Measurements from ENCODE around the gene COIL. TPM values are rescaled to one million over a fixed set of nuclear protein-coding genes. Genes with fewer than 3 reads are reported as not detected.

COIL gene
- total RNA-seq, 2 experiments from 2014 or later: 20.9 to 21.3 TPM

- H3K27ac Mint-ChIP-seq: no peak overlapping the region
- POLR2A ChIA-PET: interaction anchor here (1.8 kb wide), 1 partner anchor 10 kb away, joined by 6 read pairs; the partner anchor contains the start of gene TRIM25
These were observed 57.3 kb downstream of the COIL start for GRCh38 chr17:56903560-56903959.

GRCh38 chr17:56902348-56902747 is 58.5 kb downstream of the COIL start:
- no peak overlapping the region for H3K4me3 Mint-ChIP-seq
- ChIA-PET POLR2A (no interaction called here), CTCF (interaction anchor here (0.8 to 1.9 kb wide), 3 partner anchors 12 to 34 kb away, joined by 3 to 6 read pairs (median 3); no protein-coding TSS in a partner anchor)
- no peaks in the 10 kb centered on the region for H3K9me3 Mint-ChIP-seq (ENCODE audit: low read depth)
- no peak overlapping the region for H3K27ac Mint-ChIP-seq
- no peaks in the 10 kb centered on the region for H3K27me3 Mint-ChIP-seq
- ATAC-seq (no peak), DNase-seq (no peak)
- H3K4me1 Mint-ChIP-seq: peaks cover 11% of the 10 kb centered on the region
- intact Hi-C loops (cut with DNase I, micrococcal nuclease): no loop called here
- peaks cover 79% of the 10 kb centered on the region for H3K36me3 Mint-ChIP-seq (ENCODE audit: low read depth)

More at GRCh38 chr17:56903560-56903959, 57.3 kb downstream of the COIL start:
- no peak overlapping the region for H3K4me3 Mint-ChIP-seq
- no peaks in the 10 kb centered on the region for H3K27me3 Mint-ChIP-seq
- H3K9me3 Mint-ChIP-seq (ENCODE audit: low read depth): no peaks in the 10 kb centered on the region
- no peak for DNase-seq
- peaks cover 17% of the 10 kb centered on the region for H3K4me1 Mint-ChIP-seq
- CTCF ChIA-PET: no interaction called here
- intact Hi-C loops (cut with DNase I, micrococcal nuclease): no loop called here
- ATAC-seq: no peak
- H3K36me3 Mint-ChIP-seq (ENCODE audit: low read depth): peaks cover 77% of the 10 kb centered on the region

- no peak for ATAC-seq
- CTCF ChIA-PET: interaction anchor here (1.1 kb wide), 1 partner anchor 40 kb away, joined by 3 read pairs; no protein-coding TSS in a partner anchor
- Mint-ChIP-seq H3K27ac (no peak overlapping the region), H3K9me3 (ENCODE audit: low read depth) (no peaks in the 10 kb centered on the region), H3K4me3 (no peak overlapping the region), H3K27me3 (no peaks in the 10 kb centered on the region), H3K4me1 (peaks cover 10% of the 10 kb centered on the region), H3K36me3 (ENCODE audit: low read depth) (peaks cover 79% of the 10 kb centered on the region)
- POLR2A ChIA-PET: interaction anchor here (0.5 to 0.7 kb wide), 2 partner anchors 22 to 143 kb away, joined by 3 to 4 read pairs; no protein-coding TSS in a partner anchor
- intact Hi-C loops (cut with DNase I, micrococcal nuclease): no loop called here
- no peak for DNase-seq
These were observed 61.4 kb downstream of the COIL start for GRCh38 chr17:56899403-56899802.

- Mint-ChIP-seq H3K4me3 (no peak overlapping the region), H3K27me3 (no peaks in the 10 kb centered on the region), H3K9me3 (ENCODE audit: low read depth) (no peaks in the 10 kb centered on the region), H3K36me3 (ENCODE audit: low read depth) (peaks cover 75% of the 10 kb centered on the region), H3K27ac (no peak overlapping the region), H3K4me1 (peaks cover 10% of the 10 kb centered on the region)
- no peak for DNase-seq
- intact Hi-C loops (cut with DNase I, micrococcal nuclease): no loop called here
- no peak for ATAC-seq
- ChIA-PET CTCF (interaction anchor here (1.1 kb wide), 1 partner anchor 41 kb away, joined by 3 read pairs; no protein-coding TSS in a partner anchor), POLR2A (interaction anchor here (0.5 kb wide), 1 partner anchor 22 kb away, joined by 3 read pairs; no protein-coding TSS in a partner anchor)
These were observed 62.0 kb downstream of the COIL start for GRCh38 chr17:56898874-56899273.

- CTCF ChIA-PET: interaction anchor here (0.5 kb wide), 1 partner anchor 35 kb away, joined by 3 read pairs; no protein-coding TSS in a partner anchor
- H3K36me3 Mint-ChIP-seq (ENCODE audit: low read depth): peaks cover 73% of the 10 kb centered on the region
- intact Hi-C loops (cut with DNase I, micrococcal nuclease): no loop called here
- DNase-seq: no peak
- H3K9me3 Mint-ChIP-seq (ENCODE audit: low read depth): no peaks in the 10 kb centered on the region
- no peak for ATAC-seq
- POLR2A ChIA-PET: interaction anchor here (0.7 kb wide), 1 partner anchor 81 kb away, joined by 3 read pairs; no protein-coding TSS in a partner anchor
- H3K27ac Mint-ChIP-seq: peak overlapping the region; percentile 42
- H3K4me1 Mint-ChIP-seq: peaks cover 10% of the 10 kb centered on the region
- no peak overlapping the region for H3K4me3 Mint-ChIP-seq
- H3K27me3 Mint-ChIP-seq: no peaks in the 10 kb centered on the region
These were observed 63.0 kb downstream of the COIL start for GRCh38 chr17:56897646-56898424.

- Mint-ChIP-seq H3K27me3 (no peaks in the 10 kb centered on the region), H3K36me3 (ENCODE audit: low read depth) (peaks cover 73% of the 10 kb centered on the region), H3K27ac (no peak overlapping the region), H3K4me1 (peaks cover 10% of the 10 kb centered on the region), H3K4me3 (no peak overlapping the region), H3K9me3 (ENCODE audit: low read depth) (no peaks in the 10 kb centered on the region)
- intact Hi-C loops (cut with DNase I, micrococcal nuclease): no loop called here
- DNase-seq (no peak), ATAC-seq (no peak)
- ChIA-PET CTCF (interaction anchor here (1.0 kb wide), 1 partner anchor 8 kb away, joined by 3 read pairs; no protein-coding TSS in a partner anchor), POLR2A (no interaction called here)
These were observed 63.9 kb downstream of the COIL start for GRCh38 chr17:56896968-56897359.

- H3K4me1 Mint-ChIP-seq: peaks cover 10% of the 10 kb centered on the region
- H3K27me3 Mint-ChIP-seq: no peaks in the 10 kb centered on the region
- intact Hi-C loops (cut with DNase I, micrococcal nuclease): no loop called here
- no peak overlapping the region for H3K4me3 Mint-ChIP-seq
- CTCF ChIA-PET: interaction anchor here (1.0 kb wide), 1 partner anchor 8 kb away, joined by 3 read pairs; no protein-coding TSS in a partner anchor
- H3K36me3 Mint-ChIP-seq (ENCODE audit: low read depth): peaks cover 73% of the 10 kb centered on the region
- H3K27ac Mint-ChIP-seq: no peak overlapping the region
- DNase-seq (no peak), ATAC-seq (no peak)
- POLR2A ChIA-PET: interaction anchor here (0.7 kb wide), 1 partner anchor 988 kb away, joined by 6 read pairs; no protein-coding TSS in a partner anchor
- no peaks in the 10 kb centered on the region for H3K9me3 Mint-ChIP-seq (ENCODE audit: low read depth)
These were observed 64.5 kb downstream of the COIL start for GRCh38 chr17:56896217-56896967.

- intact Hi-C loops (cut with DNase I, micrococcal nuclease): no loop called here
- no peak overlapping the region for H3K4me3 Mint-ChIP-seq
- no peaks in the 10 kb centered on the region for H3K27me3 Mint-ChIP-seq
- peaks cover 10% of the 10 kb centered on the region for H3K4me1 Mint-ChIP-seq
- ATAC-seq (no peak), DNase-seq (no peak)
- peaks cover 75% of the 10 kb centered on the region for H3K36me3 Mint-ChIP-seq (ENCODE audit: low read depth)
- no peaks in the 10 kb centered on the region for H3K9me3 Mint-ChIP-seq (ENCODE audit: low read depth)
- H3K27ac Mint-ChIP-seq: no peak overlapping the region
- ChIA-PET CTCF (interaction anchor here (0.5 to 1.3 kb wide), 4 partner anchors 25 to 70 kb away, joined by 3 to 5 read pairs (median 3); no protein-coding TSS in a partner anchor), POLR2A (interaction anchor here (0.5 to 1.1 kb wide), 2 partner anchors 12 to 25 kb away, joined by 3 to 4 read pairs; no protein-coding TSS in a partner anchor)
These were observed 65.9 kb downstream of the COIL start for GRCh38 chr17:56894859-56895455.

GRCh38 chr17:56893503-56893902 is 67.3 kb downstream of the COIL start:
- CTCF ChIA-PET: interaction anchor here (0.5 to 1.2 kb wide), 6 partner anchors 20 to 257 kb away, joined by 3 to 6 read pairs (median 3); partner anchors contain the start of gene TRIM25
- DNase-seq (no peak), ATAC-seq (no peak)
- H3K36me3 Mint-ChIP-seq (ENCODE audit: low read depth): peaks cover 82% of the 10 kb centered on the region
- POLR2A ChIA-PET: interaction anchor here (1.1 kb wide), 1 partner anchor 13 kb away, joined by 3 read pairs; no protein-coding TSS in a partner anchor
- no peak overlapping the region for H3K4me3 Mint-ChIP-seq
- peaks cover 6% of the 10 kb centered on the region for H3K9me3 Mint-ChIP-seq (ENCODE audit: low read depth)
- H3K27ac Mint-ChIP-seq: no peak overlapping the region
- intact Hi-C loops (cut with DNase I, micrococcal nuclease): no loop called here
- no peaks in the 10 kb centered on the region for H3K27me3 Mint-ChIP-seq
- H3K4me1 Mint-ChIP-seq: peaks cover 10% of the 10 kb centered on the region

GRCh38 chr17:56892333-56892732 is 68.5 kb downstream of the COIL start:
- no peak overlapping the region for H3K4me3 Mint-ChIP-seq
- H3K27ac Mint-ChIP-seq: no peak overlapping the region
- peaks cover 81% of the 10 kb centered on the region for H3K36me3 Mint-ChIP-seq (ENCODE audit: low read depth)
- H3K9me3 Mint-ChIP-seq (ENCODE audit: low read depth): peaks cover 16% of the 10 kb centered on the region
- intact Hi-C loops (cut with DNase I, micrococcal nuclease): loop anchor here (1.0 kb wide), 1 partner anchor 48 kb away; no protein-coding TSS in a partner anchor
- ChIA-PET CTCF (interaction anchor here (0.8 to 1.5 kb wide), 7 partner anchors 12 to 116 kb away, joined by 3 to 6 read pairs (median 3); no protein-coding TSS in a partner anchor), POLR2A (no interaction called here)
- no peak for ATAC-seq
- H3K27me3 Mint-ChIP-seq: no peaks in the 10 kb centered on the region
- peaks cover 5% of the 10 kb centered on the region for H3K4me1 Mint-ChIP-seq
- DNase-seq: no peak

All from activated CD4-positive, alpha-beta T cell treated with anti-CD3 and anti-CD28 coated beads for 36 hours (primary cell).